Caco-2 (cell line): Measurements from ENCODE around the gene AATK. TPM values are rescaled to one million over a fixed set of nuclear protein-coding genes. Genes with fewer than 3 reads are reported as not detected.

Experiments used
- BruUV-seq: library from RNA; stranded (reverse); fragments of 400-500 nt; replicated peaks from 2 replicates; lab custom pipeline; 2021; lab: Mats Ljungman, UMichigan
- CTCF ChIA-PET: fragments of 300-600 bp; sonication (Branson Sonifier 250); formaldehyde crosslinking; loops from one replicate; lab custom pipeline; 2022; ENCODE audit warnings: antibody characterized with exemption; lab: Charles Lee
- POLR2A ChIA-PET: fragments of 300-600 bp; sonication (Branson Sonifier 250); formaldehyde crosslinking; loops from one replicate; lab custom pipeline; 2022; ENCODE audit warnings: antibody characterized with exemption; lab: Charles Lee
- DNase-seq, 2 experiments: peaks; one replicate each; pipeline versions ENCODE4 v3.0.0 to v3.0.0-alpha.2; 2020 to 2022
- H3K27me3 ChIP-seq: replicated peaks from 2 replicates; pipeline ENCODE4 v1.6.0; 2011; ENCODE audit warnings: low read length; ENCODE audit not compliant: control insufficient read depth, insufficient read depth
- H3K36me3 ChIP-seq: 2 replicates; pipeline ENCODE4 v1.5.1; 2011; ENCODE audit warnings: low read length; ENCODE audit not compliant: control insufficient read depth, insufficient read depth
- H3K4me1 ChIP-seq: fragments of 250-450 bp; sonication (Bioruptor Pico); 2 replicates; pipeline ENCODE4 v1.5.1; 2020; ENCODE audit warnings: mild to moderate bottlenecking
- H3K4me3 ChIP-seq: 2 replicates; pipeline ENCODE4 v1.5.1; 2011; ENCODE audit warnings: low read depth, mild to moderate bottlenecking, control low read depth, low read length
- H3K9me3 ChIP-seq: fragments of 250-450 bp; sonication (Bioruptor Pico); 2 replicates; pipeline ENCODE4 v1.5.1; 2020; ENCODE audit warnings: mild to moderate bottlenecking, moderate library complexity
- H3K27ac Mint-ChIP-seq: one replicate; pipeline ENCODE4 v1.8.0; 2022; ENCODE audit warnings: mixed read lengths; ENCODE audit not compliant: unreplicated experiment
- H3K27me3 Mint-ChIP-seq: one replicate; pipeline ENCODE4 v1.8.0; 2022; ENCODE audit warnings: mixed read lengths; ENCODE audit not compliant: insufficient read depth, unreplicated experiment
- H3K36me3 Mint-ChIP-seq: one replicate; pipeline ENCODE4 v1.8.0; 2022; ENCODE audit warnings: mild to moderate bottlenecking, mixed read lengths; ENCODE audit not compliant: insufficient read depth, unreplicated experiment
- H3K4me1 Mint-ChIP-seq: one replicate; pipeline ENCODE4 v1.8.0; 2022; ENCODE audit warnings: low read depth, mixed read lengths; ENCODE audit not compliant: unreplicated experiment
- H3K4me3 Mint-ChIP-seq: one replicate; pipeline ENCODE4 v1.8.0; 2022; ENCODE audit warnings: mild to moderate bottlenecking, moderate library complexity, mixed read lengths; ENCODE audit not compliant: unreplicated experiment
- H3K9me3 Mint-ChIP-seq: one replicate; pipeline ENCODE4 v1.8.0; 2022; ENCODE audit warnings: mixed read lengths; ENCODE audit not compliant: unreplicated experiment
- intact Hi-C: fragments of 100-400 bp; cut with micrococcal nuclease; formaldehyde crosslinking; loops from one replicate; pipeline ENCODE4 v1.10.0; 2022; ENCODE audit not compliant: unreplicated experiment
- total RNA-seq: library from RNA; stranded (reverse); gene quantifications from 2 replicates; pipeline ENCODE4 v1.2.3, GENCODE V29; 2022
- TF ChIP-seq, protein P1 (sequence below), 2 experiments: fragments of 200-600 bp in 1 of 2; IDR thresholded peaks; 1 replicate in 1 of 2; 2 replicates in 1 of 2; pipeline versions ENCODE4 v1.5.1 to v1.8.0; 2011 to 2022; ENCODE audit warnings: antibody characterized with exemption in 1 of 2, control low read depth in 1 of 2, inconsistent platforms in 1 of 2, low read depth in 1 of 2, low read length in 1 of 2, mild to moderate bottlenecking in 1 of 2, moderate library complexity in 1 of 2; ENCODE audit not compliant: insufficient read depth in 1 of 2, severe bottlenecking in 1 of 2, unreplicated experiment in 1 of 2

Gene AATK
- total RNA-seq, 1 experiment from 2014 or later: 26.6 TPM

DNA sequence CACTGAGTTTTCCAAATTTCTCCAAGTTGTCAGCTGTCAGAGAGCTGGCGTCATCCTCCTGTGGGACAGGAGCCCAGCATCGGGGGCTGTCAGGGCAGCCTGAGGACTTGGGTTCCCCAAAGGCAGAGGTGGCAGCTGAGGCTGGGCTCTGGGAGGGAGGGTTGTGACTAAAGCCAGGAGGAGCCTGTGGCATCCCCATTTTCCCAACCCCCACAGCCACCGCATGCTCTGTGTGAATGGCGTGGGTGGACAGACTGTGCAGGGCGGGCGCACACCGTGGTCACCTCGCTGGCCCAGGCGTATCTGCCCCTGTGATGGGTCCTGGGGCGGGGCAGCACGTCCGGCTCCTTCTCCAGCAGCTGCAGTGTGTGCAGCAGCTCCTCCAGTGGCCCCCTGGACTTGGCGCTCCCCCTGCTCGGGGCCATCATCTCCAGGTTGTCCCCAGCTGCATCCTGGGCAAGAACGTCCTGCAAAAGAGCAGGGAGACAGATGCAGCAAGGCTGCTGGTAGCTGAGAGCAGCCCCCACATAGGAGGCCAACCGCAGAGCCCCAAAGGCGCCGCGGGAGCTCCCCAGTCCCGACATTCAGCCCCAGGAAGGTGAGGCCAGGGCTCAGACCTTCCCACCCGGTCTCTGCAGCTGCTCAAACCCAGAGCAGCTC is 31.9 kb upstream of the AATK start:
- H3K4me1 ChIP-seq: no peaks in the 10 kb centered on the region
- H3K4me3 ChIP-seq: no peak overlapping the region
- TF ChIP-seq, protein P1, sequence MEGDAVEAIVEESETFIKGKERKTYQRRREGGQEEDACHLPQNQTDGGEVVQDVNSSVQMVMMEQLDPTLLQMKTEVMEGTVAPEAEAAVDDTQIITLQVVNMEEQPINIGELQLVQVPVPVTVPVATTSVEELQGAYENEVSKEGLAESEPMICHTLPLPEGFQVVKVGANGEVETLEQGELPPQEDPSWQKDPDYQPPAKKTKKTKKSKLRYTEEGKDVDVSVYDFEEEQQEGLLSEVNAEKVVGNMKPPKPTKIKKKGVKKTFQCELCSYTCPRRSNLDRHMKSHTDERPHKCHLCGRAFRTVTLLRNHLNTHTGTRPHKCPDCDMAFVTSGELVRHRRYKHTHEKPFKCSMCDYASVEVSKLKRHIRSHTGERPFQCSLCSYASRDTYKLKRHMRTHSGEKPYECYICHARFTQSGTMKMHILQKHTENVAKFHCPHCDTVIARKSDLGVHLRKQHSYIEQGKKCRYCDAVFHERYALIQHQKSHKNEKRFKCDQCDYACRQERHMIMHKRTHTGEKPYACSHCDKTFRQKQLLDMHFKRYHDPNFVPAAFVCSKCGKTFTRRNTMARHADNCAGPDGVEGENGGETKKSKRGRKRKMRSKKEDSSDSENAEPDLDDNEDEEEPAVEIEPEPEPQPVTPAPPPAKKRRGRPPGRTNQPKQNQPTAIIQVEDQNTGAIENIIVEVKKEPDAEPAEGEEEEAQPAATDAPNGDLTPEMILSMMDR (IDR thresholded peaks at IDR 0.05; ENCODE audit: insufficient read depth in 1 of 2, low read depth in 1 of 2, low read length in 1 of 2, severe bottlenecking in 1 of 2, unreplicated experiment in 1 of 2): no peak
- Mint-ChIP-seq H3K4me1 (no peaks in the 10 kb centered on the region), H3K27ac (no peak overlapping the region), H3K36me3 (peaks cover 6% of the 10 kb centered on the region), H3K4me3 (no peak overlapping the region), H3K9me3 (no peaks in the 10 kb centered on the region), H3K27me3 (no peaks in the 10 kb centered on the region)
- H3K27me3 ChIP-seq: no peaks in the 10 kb centered on the region
- ChIA-PET POLR2A (no interaction called here), CTCF (interaction anchor here (1.2 kb wide), 1 partner anchor 55 kb away, joined by 4 read pairs; no protein-coding TSS in a partner anchor)
- intact Hi-C loops: no loop called here
- H3K36me3 ChIP-seq: no peaks in the 10 kb centered on the region
- BruUV-seq: no TSS peak
- no peaks in the 10 kb centered on the region for H3K9me3 ChIP-seq
- DNase-seq: no peak

DNA sequence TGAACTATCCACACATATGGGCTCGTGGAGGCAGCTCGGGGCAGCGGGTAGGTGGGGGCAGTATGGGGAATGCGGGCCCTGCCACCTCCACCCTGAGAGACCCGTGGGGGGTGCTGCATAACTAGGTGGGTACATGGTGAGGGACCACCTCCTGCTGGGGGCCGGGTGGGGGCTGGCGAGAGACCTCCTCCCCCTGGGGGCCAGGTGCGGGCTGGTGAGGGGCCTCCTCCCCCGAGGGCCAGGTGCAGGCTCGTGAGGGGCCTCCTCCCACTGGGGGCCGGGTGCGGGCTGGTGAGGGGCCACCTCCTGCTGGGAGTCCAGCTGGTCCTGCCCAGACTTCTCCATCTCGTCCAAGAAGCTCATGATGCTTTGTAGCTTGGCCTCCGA is 31.4 kb upstream of the AATK start:
- no TSS peak for BruUV-seq
- Histone ChIP-seq H3K27me3 (no peaks in the 10 kb centered on the region), H3K9me3 (no peaks in the 10 kb centered on the region), H3K36me3 (no peaks in the 10 kb centered on the region), H3K4me3 (no peak overlapping the region), H3K4me1 (no peaks in the 10 kb centered on the region)
- Mint-ChIP-seq H3K9me3 (no peaks in the 10 kb centered on the region), H3K27ac (no peak overlapping the region), H3K36me3 (peaks cover 6% of the 10 kb centered on the region), H3K27me3 (no peaks in the 10 kb centered on the region), H3K4me3 (no peak overlapping the region), H3K4me1 (no peaks in the 10 kb centered on the region)
- ChIA-PET POLR2A (no interaction called here), CTCF (interaction anchor here (1.2 kb wide), 1 partner anchor 55 kb away, joined by 4 read pairs; no protein-coding TSS in a partner anchor)
- no peak for DNase-seq
- TF ChIP-seq, protein P1 (IDR thresholded peaks at IDR 0.05; ENCODE audit: insufficient read depth in 1 of 2, low read depth in 1 of 2, low read length in 1 of 2, severe bottlenecking in 1 of 2, unreplicated experiment in 1 of 2): no peak
- intact Hi-C loops: no loop called here

- TF ChIP-seq, protein P1 (IDR thresholded peaks at IDR 0.05; ENCODE audit: insufficient read depth in 1 of 2, low read depth in 1 of 2, low read length in 1 of 2, severe bottlenecking in 1 of 2, unreplicated experiment in 1 of 2): no peak
- H3K4me1 Mint-ChIP-seq: no peaks in the 10 kb centered on the region
- H3K36me3 Mint-ChIP-seq: peaks cover 6% of the 10 kb centered on the region
- no peak overlapping the region for H3K4me3 Mint-ChIP-seq
- no peak overlapping the region for H3K27ac Mint-ChIP-seq
- Histone ChIP-seq H3K4me1 (no peaks in the 10 kb centered on the region), H3K9me3 (no peaks in the 10 kb centered on the region), H3K27me3 (no peaks in the 10 kb centered on the region), H3K4me3 (no peak overlapping the region), H3K36me3 (no peaks in the 10 kb centered on the region)
- H3K9me3 Mint-ChIP-seq: no peaks in the 10 kb centered on the region
- no TSS peak for BruUV-seq
- ChIA-PET CTCF (no interaction called here), POLR2A (no interaction called here)
- no peaks in the 10 kb centered on the region for H3K27me3 Mint-ChIP-seq
- intact Hi-C loops: no loop called here
- no peak for DNase-seq
Observed at GRCh38 chr17:81196505-81197408, 30.7 kb upstream of the AATK start.
